GM19468 (cell line): ENCODE measurements around the gene WDR88.

ENCODE experiments used
- ATAC-seq: cut with Tn5 transposase; IDR thresholded peaks from one replicate; pipeline ENCODE4 v1.9.1; 2021; ENCODE audit warnings: mild to moderate bottlenecking, moderate library complexity, moderate number of reproducible peaks; ENCODE audit not compliant: unreplicated experiment; ENCODE audit errors: extremely low read depth

WDR88 gene

DNA sequence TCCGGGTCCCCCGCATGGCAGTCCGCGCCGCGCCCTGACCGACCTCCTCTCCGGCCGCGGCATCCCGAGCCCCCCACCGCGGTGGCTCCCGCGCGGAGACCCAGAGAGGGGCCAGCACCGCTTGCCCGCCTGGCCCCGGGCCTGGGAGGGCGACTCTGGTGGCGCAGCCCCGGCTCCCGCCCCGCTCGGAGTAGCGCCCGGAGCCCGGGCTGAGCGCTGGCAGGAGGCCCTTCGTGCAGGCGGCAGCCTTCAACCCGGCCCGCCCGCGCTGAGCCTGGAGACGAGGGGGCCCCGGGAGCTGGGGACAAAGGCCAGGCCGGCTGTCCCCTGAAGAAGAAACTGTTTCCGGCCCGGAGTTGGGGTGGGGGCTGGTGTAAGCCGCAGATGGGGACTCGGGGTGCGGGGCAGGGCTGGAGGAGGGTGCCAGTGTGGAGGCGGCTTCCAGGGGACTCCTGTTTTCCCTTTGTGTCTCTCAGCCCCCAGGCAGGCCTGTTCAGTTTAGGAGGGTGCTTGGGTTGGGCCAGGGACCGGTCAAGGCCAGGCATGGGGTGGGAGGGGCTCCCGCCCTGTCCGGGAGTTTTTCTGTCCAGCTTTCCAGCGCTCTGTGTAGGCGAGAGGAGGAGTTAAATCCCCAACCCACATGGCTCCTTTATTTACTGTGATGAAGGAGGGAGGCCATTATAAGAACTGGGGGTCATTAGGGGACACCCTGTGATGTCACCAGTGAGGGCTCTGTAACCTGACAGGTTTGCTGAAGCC, 63.2 kb downstream of the WDR88 start:
- no peak for ATAC-seq

DNA sequence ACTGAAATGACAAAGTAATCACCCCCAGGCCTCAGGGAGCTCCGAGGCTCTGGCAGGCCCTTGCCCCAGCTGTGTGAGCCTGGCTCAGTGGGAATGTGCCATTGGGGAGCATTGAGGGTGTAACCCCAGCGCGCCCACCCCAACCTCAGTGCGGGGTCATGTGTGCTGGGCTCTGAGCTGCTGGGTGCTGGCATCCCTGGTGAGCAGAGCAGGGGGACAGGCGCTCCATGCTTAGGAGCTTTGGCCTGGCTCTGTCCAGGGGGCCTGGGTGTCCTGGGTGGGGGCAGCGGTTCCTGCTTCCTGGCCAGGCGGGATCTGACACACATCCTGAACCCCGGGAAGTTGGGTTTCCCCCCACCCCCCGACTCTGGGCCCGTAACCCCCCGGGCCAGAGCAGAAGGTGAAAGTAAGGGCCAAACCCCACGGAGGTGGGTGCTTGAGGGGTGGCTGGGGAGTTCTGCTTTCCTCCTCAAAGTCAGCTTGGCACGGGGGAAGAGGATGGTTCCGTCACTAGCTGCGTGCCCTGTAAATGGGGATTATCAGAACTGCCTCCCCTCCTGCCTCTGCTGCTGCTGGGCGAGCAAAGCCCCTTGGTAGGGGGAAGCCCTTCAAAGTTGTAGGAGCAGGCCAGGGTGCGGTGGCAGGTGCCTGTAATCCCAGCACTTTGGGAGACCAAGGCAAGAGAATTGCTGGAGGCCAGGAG, 63.9 kb downstream of the WDR88 start:
- ATAC-seq: no peak

DNA sequence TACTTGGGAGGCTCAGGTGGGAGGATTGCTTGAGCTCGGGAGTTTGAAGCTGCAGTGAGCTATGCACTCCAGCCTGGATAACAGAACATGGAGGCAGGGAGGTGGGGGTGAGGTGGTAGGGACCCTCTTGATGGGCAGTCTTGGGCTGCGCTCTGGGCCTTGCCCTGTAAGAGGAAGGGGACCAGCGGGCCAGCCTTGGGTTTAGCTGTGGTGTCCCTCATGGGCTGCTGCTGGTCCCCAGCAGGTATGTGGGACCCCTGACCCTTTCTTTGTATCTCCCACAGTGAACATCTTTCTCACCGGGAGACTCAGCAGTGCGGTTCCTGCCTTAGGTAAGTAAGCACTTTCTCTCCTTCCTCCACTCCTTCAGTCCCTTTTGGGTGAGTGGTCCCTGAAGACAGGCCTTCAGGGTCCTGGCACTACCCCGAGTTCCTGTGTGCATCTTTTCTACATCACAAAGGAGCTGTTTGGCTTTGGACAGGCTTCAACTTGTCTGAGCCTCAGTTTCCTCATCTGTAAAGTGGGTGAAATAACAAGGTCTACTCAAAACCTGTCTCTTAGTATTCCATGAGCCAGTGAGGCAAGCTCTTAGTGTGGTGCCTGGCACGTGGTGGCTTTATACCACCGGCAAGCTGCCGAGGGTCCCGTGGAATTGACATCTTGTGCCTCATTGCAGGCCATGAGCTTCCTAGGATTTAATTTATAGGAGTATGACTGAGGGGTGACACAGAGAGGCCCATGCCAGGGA, 64.7 kb downstream of the WDR88 start:
- ATAC-seq: no peak

DNA sequence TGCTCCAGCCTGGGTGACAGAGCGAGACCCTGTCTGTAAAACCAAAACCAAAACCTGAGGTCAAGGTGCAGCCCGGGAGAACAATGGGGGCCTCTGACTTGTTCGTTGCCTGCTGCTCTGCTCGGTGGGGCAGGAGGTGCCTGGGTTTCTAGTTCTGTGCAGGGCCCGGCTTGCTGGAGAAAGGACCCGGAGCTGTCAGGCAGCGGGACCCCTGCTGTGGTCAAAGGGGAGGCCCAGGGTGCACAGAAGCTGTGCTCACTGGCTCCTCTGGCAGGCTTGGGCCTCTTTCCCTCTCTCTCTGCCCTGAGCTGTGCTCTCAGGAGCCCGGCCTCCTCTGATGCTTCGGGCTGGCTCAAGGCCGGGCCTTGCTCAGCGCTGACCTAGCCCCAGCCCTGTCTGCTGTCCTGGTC, 65.7 kb downstream of the WDR88 start:
- no peak for ATAC-seq

DNA sequence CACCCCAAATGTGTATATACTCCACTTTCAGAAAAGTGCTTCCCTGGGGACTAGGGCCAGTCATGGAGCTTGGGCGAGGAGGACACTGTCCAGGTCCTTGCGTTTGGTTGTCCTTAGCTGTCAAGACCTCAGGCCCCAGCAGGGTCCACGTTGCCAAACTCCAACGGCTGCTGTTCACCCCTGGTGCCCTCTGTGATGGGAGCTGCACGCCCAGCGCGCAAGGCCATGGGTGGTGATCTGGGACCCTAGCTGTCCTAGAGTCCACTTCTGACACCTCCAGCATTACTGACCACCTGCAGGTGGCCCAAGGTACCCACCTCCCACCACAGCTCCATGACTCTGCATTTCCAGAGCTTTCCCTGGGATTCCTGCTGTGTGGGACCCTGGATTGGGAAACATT, 66.3 kb downstream of the WDR88 start:
- no peak for ATAC-seq

DNA sequence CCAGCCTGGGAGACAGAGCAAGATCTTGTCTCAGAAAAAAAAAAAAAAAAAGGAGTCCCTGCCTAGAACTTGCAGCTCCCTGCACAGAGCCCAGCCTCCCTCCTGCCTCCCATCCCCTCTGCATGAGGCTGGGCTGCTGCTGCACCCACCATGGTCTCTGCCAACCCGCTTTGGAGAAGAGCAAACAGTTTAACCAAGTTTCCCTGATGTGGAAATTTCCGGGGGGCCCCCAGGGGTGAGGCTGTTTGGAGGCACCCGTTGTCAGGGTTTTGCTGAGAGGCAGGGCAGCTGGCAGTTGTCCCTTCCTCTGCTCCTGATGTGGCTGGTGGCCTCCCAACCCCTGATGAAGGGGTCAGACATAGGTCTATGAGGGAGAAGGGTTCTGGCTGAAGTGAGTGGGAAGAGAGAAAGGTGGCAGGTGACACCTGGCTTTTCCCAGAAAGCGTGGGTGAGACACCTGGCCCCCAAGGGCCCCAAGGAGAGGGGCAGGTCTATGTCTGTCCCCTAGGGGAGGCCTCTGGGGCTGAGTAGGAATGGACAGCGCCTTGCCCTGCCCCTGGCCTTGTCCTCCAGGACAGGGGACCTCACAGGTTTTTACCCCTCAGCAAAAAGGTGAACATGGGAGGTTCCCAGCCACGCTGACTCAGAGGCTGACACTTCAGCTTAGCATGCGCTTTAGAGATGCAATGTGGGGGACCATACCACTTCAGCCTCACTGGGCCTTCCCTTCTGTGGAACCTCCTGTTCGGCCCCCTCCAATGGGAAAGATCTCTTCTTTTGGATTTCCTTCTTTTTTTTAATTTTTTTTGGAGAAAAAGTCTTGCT, 67.7 kb downstream of the WDR88 start:
- no peak for ATAC-seq

DNA sequence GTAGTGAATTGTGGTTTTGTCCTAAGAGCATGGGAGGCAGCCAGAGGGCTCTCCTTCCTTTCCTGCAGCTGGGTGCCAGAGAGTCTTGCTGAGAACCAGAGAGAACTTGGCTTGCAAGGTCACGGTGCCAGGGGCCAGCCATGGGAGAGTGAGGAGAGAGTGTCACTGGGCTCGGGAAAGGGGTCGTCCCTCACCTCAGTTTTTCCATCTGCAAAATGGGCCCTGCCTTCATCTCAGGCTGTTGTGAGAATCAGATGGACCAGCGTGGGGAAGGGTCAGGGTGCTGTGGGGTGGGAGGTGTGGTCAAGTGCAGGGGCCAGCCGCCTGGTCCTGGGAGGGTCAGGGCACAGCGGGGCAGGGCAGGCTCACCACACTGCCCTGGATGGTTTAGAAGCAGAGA, 69.6 kb downstream of the WDR88 start:
- no peak for ATAC-seq

DNA sequence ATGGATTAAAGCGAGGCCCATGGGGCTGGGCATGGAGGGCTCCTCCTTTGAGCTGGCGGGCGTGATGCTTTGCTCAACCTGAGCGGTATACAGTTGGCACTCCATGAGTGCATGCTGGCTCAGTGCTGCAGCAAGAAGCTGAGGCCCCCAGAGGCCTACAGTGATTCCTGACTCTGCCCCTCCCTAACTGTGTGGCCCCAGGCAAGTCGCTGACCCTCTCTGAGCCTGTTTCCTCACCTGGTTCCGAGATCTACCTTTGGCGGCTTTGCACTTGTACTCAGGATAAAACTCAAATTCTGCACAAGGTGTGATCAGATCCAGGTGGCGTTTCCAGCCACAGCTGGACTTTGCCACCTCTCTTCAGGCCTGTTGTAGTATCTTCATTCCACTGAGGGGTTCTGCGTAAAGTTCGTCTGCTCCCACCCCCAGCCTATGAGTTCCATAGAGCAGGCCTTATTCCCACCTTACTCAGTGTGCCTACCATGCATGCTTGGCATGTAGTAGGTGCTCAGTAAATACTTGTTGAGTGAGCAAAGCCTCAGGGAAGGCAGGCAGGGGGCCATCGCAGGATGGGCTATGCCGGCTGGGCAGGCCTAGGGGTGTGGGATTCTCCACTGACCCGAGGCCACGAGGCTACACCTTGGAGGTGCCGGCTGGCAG, 70.1 kb downstream of the WDR88 start:
- ATAC-seq: no peak

DNA sequence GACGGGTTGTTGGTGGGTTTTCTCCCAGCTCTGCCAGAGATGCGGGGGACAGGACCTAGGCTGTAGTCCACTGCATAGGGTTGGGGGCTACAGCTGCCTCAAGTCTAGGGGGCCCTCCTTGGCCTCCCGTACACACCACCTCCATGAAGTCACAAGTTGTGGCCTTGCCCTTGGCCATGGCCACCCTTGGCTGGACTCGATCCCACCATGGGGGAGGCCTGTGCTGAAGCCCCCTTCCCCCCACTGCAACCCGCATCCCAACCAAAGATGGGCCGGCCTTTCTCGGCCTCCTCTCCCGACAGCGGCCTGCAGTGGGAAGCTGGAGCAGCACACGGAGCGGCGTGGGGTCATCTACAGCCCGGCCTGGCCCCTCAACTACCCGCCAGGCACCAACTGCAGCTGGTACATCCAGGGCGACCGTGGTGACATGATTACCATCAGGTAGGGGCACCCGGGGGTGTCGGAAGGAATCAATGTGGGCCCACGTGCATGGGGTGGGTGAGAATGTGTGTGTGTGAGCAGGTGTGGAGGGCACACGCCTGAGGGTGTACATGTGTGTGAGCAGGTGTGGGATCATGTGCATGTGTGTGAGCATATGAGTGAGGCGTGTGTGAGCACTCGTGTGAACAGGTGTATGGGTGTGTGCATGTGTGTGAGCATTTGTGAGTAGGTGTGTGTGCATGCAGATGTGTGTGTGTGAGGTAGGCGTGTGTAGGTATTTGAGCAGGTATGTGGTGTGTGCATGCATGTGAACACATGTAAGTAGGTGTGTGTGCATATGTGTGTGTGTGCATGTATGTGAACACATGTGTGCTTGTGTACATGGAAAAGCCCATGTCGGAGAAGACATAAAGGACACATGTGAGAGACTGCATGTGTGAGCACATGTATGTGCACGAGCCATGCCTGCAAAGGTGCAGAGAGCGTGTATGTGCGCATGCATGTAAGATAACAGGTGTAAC, 70.9 kb downstream of the WDR88 start:
- ATAC-seq: no peak

DNA sequence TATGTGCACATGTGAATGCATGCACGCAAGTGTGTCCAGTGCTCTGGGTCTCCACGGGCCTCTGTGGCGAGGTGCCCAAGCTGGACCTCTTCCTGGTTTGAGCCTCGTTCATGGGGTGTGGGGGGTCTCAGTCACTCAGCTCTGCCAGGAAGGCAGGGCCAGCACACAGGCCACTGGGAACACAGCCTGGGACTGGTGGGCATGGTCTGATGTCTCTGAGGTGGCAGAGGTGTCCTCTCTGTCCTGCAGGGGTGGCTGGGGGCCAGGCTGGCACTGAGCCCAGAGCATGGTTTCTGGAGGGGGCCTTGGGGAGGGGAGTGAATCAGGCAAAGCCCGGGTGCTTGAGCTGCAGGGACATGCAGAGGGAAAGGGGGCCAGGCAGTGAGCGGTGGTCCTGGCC, 71.6 kb downstream of the WDR88 start:
- no peak for ATAC-seq

DNA sequence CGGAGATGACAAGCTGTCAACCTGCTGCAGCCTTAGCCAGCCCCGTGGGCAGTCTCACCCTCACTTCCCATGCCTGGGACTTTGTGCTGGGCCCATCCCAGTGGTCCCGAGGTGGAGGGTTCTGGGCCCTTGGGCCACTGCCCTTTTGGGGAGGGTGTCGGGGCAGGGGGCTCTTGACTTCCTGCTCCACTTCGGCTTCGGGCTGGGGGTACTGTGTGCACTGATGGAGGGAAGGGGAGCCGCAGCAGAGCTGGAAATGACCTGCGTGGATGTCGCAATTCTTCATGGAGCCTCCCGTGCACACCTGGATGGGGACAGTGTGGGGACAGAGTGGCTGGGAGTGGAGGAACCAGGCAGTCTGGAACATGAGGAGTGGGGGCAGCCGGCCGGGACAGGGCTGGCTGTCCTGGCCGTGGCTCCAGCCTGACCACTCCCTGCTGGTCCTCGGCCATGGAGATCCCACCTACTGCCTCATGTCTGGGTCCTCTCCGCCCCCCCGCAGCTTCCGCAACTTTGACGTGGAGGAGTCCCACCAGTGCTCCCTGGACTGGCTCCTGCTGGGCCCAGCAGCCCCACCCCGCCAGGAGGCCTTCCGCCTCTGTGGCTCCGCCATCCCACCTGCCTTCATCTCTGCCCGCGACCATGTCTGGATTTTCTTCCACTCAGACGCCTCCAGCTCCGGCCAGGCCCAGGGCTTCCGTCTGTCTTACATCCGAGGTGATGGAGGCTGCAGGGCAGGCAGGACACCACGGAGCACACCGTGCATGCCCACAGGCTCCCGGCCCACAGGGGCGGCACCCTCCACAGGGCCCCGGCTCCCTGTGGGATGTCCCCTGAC, 72.4 kb downstream of the WDR88 start:
- ATAC-seq: no peak

DNA sequence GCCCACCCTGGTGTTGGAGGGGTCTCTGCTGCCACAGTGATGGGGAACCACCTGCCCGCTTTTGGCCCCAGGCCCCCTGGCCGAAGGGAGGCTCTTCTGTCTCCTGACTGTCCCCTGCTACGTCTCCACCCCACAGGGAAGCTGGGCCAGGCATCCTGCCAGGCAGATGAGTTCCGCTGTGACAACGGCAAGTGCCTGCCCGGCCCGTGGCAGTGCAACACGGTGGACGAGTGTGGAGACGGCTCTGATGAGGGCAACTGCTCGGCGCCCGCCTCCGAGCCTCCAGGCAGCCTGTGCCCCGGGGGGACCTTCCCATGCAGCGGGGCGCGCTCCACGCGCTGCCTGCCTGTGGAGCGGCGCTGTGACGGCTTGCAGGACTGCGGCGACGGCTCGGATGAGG, 73.2 kb downstream of the WDR88 start:
- ATAC-seq: no peak

DNA sequence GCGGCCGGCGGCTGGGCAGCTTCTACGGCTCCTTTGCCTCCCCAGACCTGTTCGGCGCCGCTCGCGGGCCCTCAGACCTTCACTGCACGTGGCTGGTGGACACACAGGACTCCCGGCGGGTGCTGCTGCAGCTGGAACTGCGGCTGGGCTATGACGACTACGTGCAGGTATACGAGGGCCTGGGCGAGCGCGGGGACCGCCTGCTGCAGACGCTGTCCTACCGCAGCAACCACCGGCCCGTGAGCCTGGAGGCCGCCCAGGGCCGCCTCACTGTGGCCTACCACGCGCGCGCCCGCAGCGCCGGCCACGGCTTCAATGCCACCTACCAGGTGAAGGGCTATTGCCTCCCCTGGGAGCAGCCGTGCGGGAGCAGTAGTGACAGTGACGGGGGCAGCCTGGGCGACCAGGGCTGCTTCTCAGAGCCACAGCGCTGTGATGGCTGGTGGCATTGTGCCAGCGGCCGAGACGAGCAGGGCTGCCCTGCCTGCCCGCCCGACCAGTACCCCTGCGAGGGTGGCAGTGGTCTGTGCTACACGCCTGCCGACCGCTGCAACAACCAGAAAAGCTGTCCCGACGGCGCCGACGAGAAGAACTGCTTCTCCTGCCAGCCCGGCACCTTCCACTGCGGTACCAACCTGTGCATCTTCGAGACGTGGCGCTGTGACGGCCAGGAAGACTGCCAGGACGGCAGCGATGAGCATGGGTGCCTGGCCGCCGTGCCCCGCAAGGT, 73.8 kb downstream of the WDR88 start:
- ATAC-seq: no peak

DNA sequence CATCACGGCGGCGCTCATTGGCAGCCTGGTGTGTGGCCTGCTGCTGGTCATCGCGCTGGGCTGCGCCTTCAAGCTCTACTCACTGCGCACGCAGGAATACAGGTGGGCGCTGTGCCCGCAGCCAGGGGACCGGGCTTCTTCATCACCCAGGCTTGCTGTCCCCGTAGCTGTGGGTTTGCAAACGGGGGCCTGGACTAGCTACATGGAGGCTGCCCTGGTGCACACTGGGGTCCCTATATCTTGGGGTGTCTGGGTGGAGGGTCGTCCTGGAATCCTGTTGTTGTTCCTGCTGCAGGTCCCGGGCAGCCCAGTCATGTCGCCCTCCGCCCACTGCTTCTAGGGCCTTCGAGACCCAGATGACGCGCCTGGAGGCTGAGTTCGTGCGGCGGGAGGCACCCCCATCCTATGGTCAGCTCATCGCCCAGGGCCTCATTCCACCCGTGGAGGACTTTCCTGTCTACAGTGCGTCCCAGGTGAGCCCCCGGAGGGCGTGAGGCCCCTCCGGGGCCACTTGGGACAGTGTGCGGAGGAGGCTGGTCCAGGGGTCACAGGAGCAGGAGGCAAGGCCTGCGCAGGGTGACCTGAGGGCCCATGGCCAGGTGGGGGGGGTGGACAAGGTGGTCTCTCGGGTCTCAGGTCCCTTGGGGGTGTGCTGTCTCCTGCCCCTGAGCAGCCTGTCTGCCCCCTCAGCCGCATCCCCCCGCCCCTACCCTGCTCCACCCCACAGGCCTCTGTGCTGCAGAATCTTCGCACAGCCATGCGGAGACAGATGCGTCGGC, 74.5 kb downstream of the WDR88 start:
- ATAC-seq: no peak

DNA sequence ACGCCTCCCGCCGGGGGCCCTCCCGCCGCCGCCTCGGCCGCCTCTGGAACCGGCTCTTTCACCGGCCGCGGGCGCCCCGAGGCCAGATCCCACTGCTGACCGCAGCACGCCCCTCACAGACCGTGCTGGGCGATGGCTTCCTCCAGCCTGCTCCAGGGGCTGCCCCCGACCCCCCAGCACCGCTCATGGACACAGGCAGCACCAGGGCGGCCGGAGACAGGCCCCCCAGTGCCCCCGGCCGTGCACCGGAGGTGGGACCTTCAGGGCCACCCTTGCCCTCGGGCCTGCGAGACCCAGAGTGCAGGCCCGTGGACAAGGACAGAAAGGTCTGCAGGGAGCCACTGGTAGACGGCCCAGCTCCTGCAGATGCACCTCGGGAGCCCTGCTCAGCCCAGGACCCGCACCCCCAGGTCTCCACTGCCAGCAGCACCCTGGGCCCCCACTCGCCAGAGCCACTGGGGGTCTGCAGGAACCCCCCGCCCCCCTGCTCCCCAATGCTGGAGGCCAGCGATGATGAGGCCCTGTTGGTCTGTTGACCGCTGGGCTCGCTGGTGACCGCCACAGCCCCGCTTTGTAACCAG, 75.2 kb downstream of the WDR88 start:
- no peak for ATAC-seq

DNA sequence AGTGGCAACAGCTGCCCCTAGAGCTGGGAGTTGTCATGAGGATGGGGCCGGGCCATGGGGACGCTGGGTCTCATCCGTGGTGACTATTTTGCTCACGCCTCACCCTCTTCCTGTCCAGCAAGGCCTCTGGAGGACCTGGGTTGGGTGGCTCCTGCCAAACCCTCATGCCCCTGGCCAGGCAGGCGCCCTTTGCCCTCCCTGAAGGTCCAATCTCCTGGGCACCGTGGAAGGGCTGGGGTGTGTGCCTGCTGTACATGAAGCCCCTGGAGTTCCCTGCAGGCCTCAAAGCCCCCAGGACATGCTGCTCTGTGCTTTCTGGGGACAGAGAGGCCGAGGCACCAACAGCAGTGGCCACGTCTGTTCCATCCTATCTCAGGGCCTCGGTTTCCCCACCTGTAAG, 76.0 kb downstream of the WDR88 start:
- ATAC-seq: no peak
